ENCODE data around the gene SNCB.

DNA sequence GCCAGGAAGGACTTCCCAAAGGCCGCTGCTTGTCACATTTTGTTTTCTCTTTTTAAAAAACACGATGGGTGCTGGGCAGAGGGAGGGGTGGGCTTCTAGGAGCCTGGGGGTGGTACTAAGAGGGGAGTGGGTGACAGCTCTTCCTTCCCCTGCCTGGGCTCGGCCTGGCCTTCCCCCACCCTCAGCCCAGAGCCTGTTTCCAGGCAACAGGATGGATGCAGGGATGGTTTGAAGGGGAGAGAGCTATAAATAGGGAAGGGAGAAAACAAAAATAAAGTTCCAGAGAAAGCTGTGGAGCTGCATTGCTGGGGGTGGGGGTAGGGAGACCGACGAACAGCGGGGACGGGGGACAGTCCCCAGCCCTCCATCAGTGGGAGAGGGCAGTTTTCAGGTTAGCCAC lies 13.8 kb downstream of the SNCB start:
- no peak for TF ChIP-seq POLR2A (IDR thresholded peaks at IDR 0.05)
- TF ChIP-seq, protein P1, sequence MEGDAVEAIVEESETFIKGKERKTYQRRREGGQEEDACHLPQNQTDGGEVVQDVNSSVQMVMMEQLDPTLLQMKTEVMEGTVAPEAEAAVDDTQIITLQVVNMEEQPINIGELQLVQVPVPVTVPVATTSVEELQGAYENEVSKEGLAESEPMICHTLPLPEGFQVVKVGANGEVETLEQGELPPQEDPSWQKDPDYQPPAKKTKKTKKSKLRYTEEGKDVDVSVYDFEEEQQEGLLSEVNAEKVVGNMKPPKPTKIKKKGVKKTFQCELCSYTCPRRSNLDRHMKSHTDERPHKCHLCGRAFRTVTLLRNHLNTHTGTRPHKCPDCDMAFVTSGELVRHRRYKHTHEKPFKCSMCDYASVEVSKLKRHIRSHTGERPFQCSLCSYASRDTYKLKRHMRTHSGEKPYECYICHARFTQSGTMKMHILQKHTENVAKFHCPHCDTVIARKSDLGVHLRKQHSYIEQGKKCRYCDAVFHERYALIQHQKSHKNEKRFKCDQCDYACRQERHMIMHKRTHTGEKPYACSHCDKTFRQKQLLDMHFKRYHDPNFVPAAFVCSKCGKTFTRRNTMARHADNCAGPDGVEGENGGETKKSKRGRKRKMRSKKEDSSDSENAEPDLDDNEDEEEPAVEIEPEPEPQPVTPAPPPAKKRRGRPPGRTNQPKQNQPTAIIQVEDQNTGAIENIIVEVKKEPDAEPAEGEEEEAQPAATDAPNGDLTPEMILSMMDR (IDR thresholded peaks at IDR 0.05) = no peak
- TF ChIP-seq EP300 (IDR thresholded peaks at IDR 0.05) = no peak
- TF ChIP-seq POLR2AphosphoS5 (IDR thresholded peaks at IDR 0.05) = no peak
